ENCODE results near the gene MAGEA4. TPM values are rescaled to one million over a fixed set of nuclear protein-coding genes. Genes with fewer than 3 reads are reported as not detected.

The MAGEA4 gene
- total RNA-seq, 1 donor from 2014 or later, result not detected

GRCh38 chrX:151923648-151924047 lies 11.0 kb downstream of the MAGEA4 start:
- DNase-seq (ENCODE audit: low spot score), result no peak

- DNase-seq (ENCODE audit: low spot score), result no peak
These were observed 16.4 kb downstream of the MAGEA4 start for GRCh38 chrX:151929126-151929525.

GRCh38 chrX:151935358-151935757 lies 22.7 kb downstream of the MAGEA4 start:
- no peak for DNase-seq (ENCODE audit: low spot score)

- no peak for DNase-seq (ENCODE audit: low spot score)
These were observed 25.5 kb downstream of the MAGEA4 start for GRCh38 chrX:151938172-151938571.

- no peak for DNase-seq (ENCODE audit: low spot score)
These were observed 42.0 kb downstream of the MAGEA4 start for GRCh38 chrX:151954730-151955129.

GRCh38 chrX:151958101-151958500 lies 45.4 kb downstream of the MAGEA4 start:
- no peak for DNase-seq (ENCODE audit: low spot score)

GRCh38 chrX:151962034-151962433 lies 49.3 kb downstream of the MAGEA4 start:
- DNase-seq (ENCODE audit: low spot score), result no peak

- DNase-seq (ENCODE audit: low spot score), result no peak
These were observed 53.5 kb downstream of the MAGEA4 start for GRCh38 chrX:151966236-151966635.

GRCh38 chrX:151970027-151970426 lies 57.3 kb downstream of the MAGEA4 start:
- no peak for DNase-seq (ENCODE audit: low spot score)

GRCh38 chrX:151970661-151971060 lies 58.0 kb downstream of the MAGEA4 start:
- peak; percentile 18 for DNase-seq (ENCODE audit: low spot score)

GRCh38 chrX:151973060-151973661 lies 60.5 kb downstream of the MAGEA4 start:
- DNase-seq (ENCODE audit: low spot score), result no peak

- no peak for DNase-seq (ENCODE audit: low spot score)
These were observed 61.2 kb downstream of the MAGEA4 start for GRCh38 chrX:151973851-151974335.

Other genes starting within 250 kb of the MAGEA4 start
- 0.24 TPM for gene PRRG3, start 217.4 kb upstream of the MAGEA4 start, total RNA-seq (ENCODE audit: insufficient read depth, low replicate concordance)
- not detected for gene FATE1, start 196.9 kb upstream of the MAGEA4 start, total RNA-seq (ENCODE audit: insufficient read depth, low replicate concordance)
- not detected for gene CNGA2, start 178.1 kb upstream of the MAGEA4 start, total RNA-seq (ENCODE audit: insufficient read depth, low replicate concordance)
- gene GABRE, start 61.8 kb downstream of the MAGEA4 start, total RNA-seq (ENCODE audit: insufficient read depth, low replicate concordance), result 94.1 TPM
- 0.24 TPM for gene MAGEA10, start 225.7 kb downstream of the MAGEA4 start, total RNA-seq (ENCODE audit: insufficient read depth, low replicate concordance)